HCT116 (cell line): ENCODE data around the gene KIAA1614. TPM values are rescaled to one million over a fixed set of nuclear protein-coding genes. Genes with fewer than 3 reads are reported as not detected.

ENCODE experiments used
- ATAC-seq: fragments of 200-7000 bp; cut with Tn5 transposase; 2 replicates; pipeline ENCODE4 v1.9.1; 2020; ENCODE audit warnings: mild to moderate bottlenecking, moderate library complexity
- BruUV-seq: library from RNA; stranded (reverse); fragments of 400-500 nt; replicated peaks from 2 replicates; lab custom pipeline; 2021; lab: Mats Ljungman, UMichigan
- CTCF ChIA-PET: fragments of 300-600 bp; sonication (Branson Sonifier 250); formaldehyde crosslinking; loops from one replicate; lab custom pipeline; 2021; ENCODE audit warnings: antibody characterized with exemption; lab: Charles Lee
- POLR2A ChIA-PET: fragments of 300-600, 350-600 bp; sonication (Branson Sonifier 250); formaldehyde crosslinking; loops from one replicate; lab custom pipeline; 2021; ENCODE audit warnings: antibody characterized with exemption; lab: Charles Lee
- RAD21 ChIA-PET, 2 experiments: fragments of 300-600 bp; sonication (Branson Sonifier 250); formaldehyde crosslinking; loops; one replicate each; lab custom pipeline; 2023; ENCODE audit warnings: low total read pairs in 2 of 2; ENCODE audit not compliant: uncharacterized antibody in 2 of 2, unreplicated experiment in 2 of 2, low non-redundant PET in 1 of 2; lab: Charles Lee
- DNase-seq: peaks from one replicate; pipeline ENCODE4 v3.0.0-alpha.2; 2010; ENCODE audit warnings: low read depth, low spot score
- H2AFZ ChIP-seq: fragments of 200-600 bp; shearing (Covaris generic), sonication (generic); 2 replicates; pipeline ENCODE4 v1.6.1; 2017; ENCODE audit warnings: low read depth, mixed run types, mixed read lengths, antibody characterized with exemption, low read length; ENCODE audit not compliant: poor library complexity, severe bottlenecking
- H3K27ac ChIP-seq: 2 replicates; pipeline ENCODE4 v1.5.1; 2012; ENCODE audit warnings: low read depth, low read length
- H3K27me3 ChIP-seq: fragments of 200-600 bp; sonication (generic); 2 replicates; pipeline ENCODE4 v1.6.1; 2016; ENCODE audit warnings: mixed run types, low read length, mixed read lengths; ENCODE audit not compliant: insufficient read depth
- H3K36me3 ChIP-seq, 2 experiments: fragments of 200-500 bp in 1 of 2; fragments of 200-600 bp in 1 of 2; sonication (Bioruptor generic) in 1 of 2; sonication (generic) in 1 of 2; 2 replicates each; pipeline versions ENCODE4 v1.5.1 to v1.6.1; 2014 to 2016; ENCODE audit warnings: low read length in 2 of 2, inconsistent platforms in 1 of 2, mixed read lengths in 1 of 2, mixed run types in 1 of 2; ENCODE audit not compliant: insufficient read depth in 2 of 2, control insufficient read depth in 1 of 2
- H3K4me1 ChIP-seq, 2 experiments: fragments of 200-600 bp in 1 of 2; sonication (generic) in 1 of 2; 2 replicates each; pipeline versions ENCODE4 v1.5.1 to v1.6.1; 2012 to 2017; ENCODE audit warnings: low read length in 2 of 2, inconsistent platforms in 1 of 2, mild to moderate bottlenecking in 1 of 2, mixed read lengths in 1 of 2, mixed run types in 1 of 2, moderate library complexity in 1 of 2; ENCODE audit not compliant: insufficient read depth in 2 of 2, control insufficient read depth in 1 of 2
- H3K4me2 ChIP-seq: fragments of 200-600 bp; sonication (generic); 2 replicates; pipeline ENCODE4 v1.6.1; 2017; ENCODE audit warnings: mixed run types, low read length, mixed read lengths
- H3K4me3 ChIP-seq, 2 experiments: fragments of 200-600 bp in 1 of 2; sonication (generic) in 1 of 2; replicated peaks in 1 of 2; 2 replicates each; pipeline ENCODE4 v1.5.1; 2011 to 2016; ENCODE audit warnings: low read length in 2 of 2, control low read depth in 1 of 2, low read depth in 1 of 2, mild to moderate bottlenecking in 1 of 2, mixed read lengths in 1 of 2, mixed run types in 1 of 2
- H3K79me2 ChIP-seq: fragments of 200-600 bp; sonication (generic); 2 replicates; pipeline ENCODE4 v1.6.1; 2017; ENCODE audit warnings: mild to moderate bottlenecking, mixed run types, low read length, moderate library complexity, mixed read lengths; ENCODE audit not compliant: insufficient read depth
- H3K9ac ChIP-seq: fragments of 200-600 bp; sonication (generic); 2 replicates; pipeline ENCODE4 v1.6.1; 2016; ENCODE audit warnings: low read length, mixed read lengths
- H3K9me2 ChIP-seq: fragments of 200-600 bp; sonication (generic), shearing (Covaris generic); 2 replicates; pipeline ENCODE4 v1.6.1; 2017; ENCODE audit warnings: mixed run types, mild to moderate bottlenecking, moderate library complexity; ENCODE audit not compliant: insufficient read depth
- H3K9me3 ChIP-seq, 2 experiments: fragments of 200-500 bp in 1 of 2; fragments of 200-600 bp in 1 of 2; sonication (Bioruptor generic) in 1 of 2; sonication (generic) in 1 of 2; 2 replicates each; pipeline ENCODE4 v1.6.1; 2014 to 2017; ENCODE audit warnings: low read length in 2 of 2, mixed read lengths in 2 of 2, inconsistent platforms in 1 of 2, low read depth in 1 of 2, mild to moderate bottlenecking in 1 of 2, mixed run types in 1 of 2, moderate library complexity in 1 of 2; ENCODE audit not compliant: control insufficient read depth in 1 of 2, insufficient read depth in 1 of 2
- H4K20me1 ChIP-seq: fragments of 200-600 bp; sonication (generic), shearing (Covaris generic); 2 replicates; pipeline ENCODE4 v1.6.1; 2017; ENCODE audit warnings: mixed run types, mild to moderate bottlenecking, moderate library complexity; ENCODE audit not compliant: insufficient read depth
- ATF3 ChIP-seq: IDR thresholded peaks from 2 replicates; pipeline ENCODE4 v1.6.1; 2012
- CBX3 ChIP-seq: IDR thresholded peaks from 2 replicates; pipeline ENCODE4 v1.6.1; 2012; ENCODE audit warnings: low read depth
- EZH2 ChIP-seq: fragments of 200-600 bp; sonication (generic); IDR thresholded peaks from 2 replicates; pipeline ENCODE4 v1.6.1; 2017; ENCODE audit warnings: antibody characterized with exemption, mixed run types
- EZH2phosphoT487 ChIP-seq: fragments of 200-600 bp; IDR thresholded peaks from 2 replicates; pipeline ENCODE4 v1.6.1; 2018; ENCODE audit warnings: antibody characterized with exemption, borderline replicate concordance
- REST ChIP-seq: IDR thresholded peaks from 2 replicates; pipeline ENCODE4 v1.6.1; 2012; ENCODE audit warnings: low read depth
- SIN3A ChIP-seq: IDR thresholded peaks from 2 replicates; pipeline ENCODE4 v1.6.1; 2012; ENCODE audit warnings: low read depth
- SP1 ChIP-seq: IDR thresholded peaks from 2 replicates; pipeline ENCODE4 v1.6.1; 2012; ENCODE audit warnings: low read depth
- SRF ChIP-seq: IDR thresholded peaks from 2 replicates; pipeline ENCODE4 v1.6.1; 2012; ENCODE audit warnings: low read depth
- TCF7L2 ChIP-seq: IDR thresholded peaks from 2 replicates; pipeline ENCODE4 v1.7.0; 2011; ENCODE audit warnings: borderline replicate concordance, inconsistent platforms; ENCODE audit not compliant: insufficient read depth, insufficient read length; ENCODE audit errors: extremely low read depth
- ZFX ChIP-seq: fragments of 450-650 bp; IDR thresholded peaks from 2 replicates; pipeline ENCODE4 v1.6.1; 2017
- intact Hi-C: fragments of 100-400 bp; cut with micrococcal nuclease; formaldehyde crosslinking; loops from 2 replicates; pipeline ENCODE4 v1.10.0; 2022
- total RNA-seq: library from RNA; stranded (reverse); gene quantifications from one replicate; pipeline ENCODE4 v1.2.1, GENCODE V29; 2021; ENCODE audit not compliant: unreplicated experiment
- TF ChIP-seq, protein P1 (sequence below), 3 experiments: fragments of 200-600 bp in 1 of 3; sonication (generic) in 1 of 3; IDR thresholded peaks in 2 of 3; conservative IDR thresholded peaks in 1 of 3; 2 replicates each; pipeline ENCODE4 v1.5.1; 2012 to 2017; ENCODE audit warnings: low read depth in 2 of 3, low read length in 2 of 3, antibody characterized with exemption in 1 of 3, borderline replicate concordance in 1 of 3, control low read depth in 1 of 3, mild to moderate bottlenecking in 1 of 3, mixed read lengths in 1 of 3, mixed run types in 1 of 3, moderate library complexity in 1 of 3; ENCODE audit not compliant: insufficient read depth in 1 of 3
- TF ChIP-seq, protein P2 (sequence below): IDR thresholded peaks from 2 replicates; pipeline ENCODE4 v1.6.1; 2011; ENCODE audit warnings: mild to moderate bottlenecking, low read length, moderate library complexity; ENCODE audit not compliant: insufficient replicate concordance; ENCODE audit errors: extremely low read depth

The KIAA1614 gene
- total RNA-seq, 1 experiment from 2014 or later, result 0.25 TPM

DNA sequence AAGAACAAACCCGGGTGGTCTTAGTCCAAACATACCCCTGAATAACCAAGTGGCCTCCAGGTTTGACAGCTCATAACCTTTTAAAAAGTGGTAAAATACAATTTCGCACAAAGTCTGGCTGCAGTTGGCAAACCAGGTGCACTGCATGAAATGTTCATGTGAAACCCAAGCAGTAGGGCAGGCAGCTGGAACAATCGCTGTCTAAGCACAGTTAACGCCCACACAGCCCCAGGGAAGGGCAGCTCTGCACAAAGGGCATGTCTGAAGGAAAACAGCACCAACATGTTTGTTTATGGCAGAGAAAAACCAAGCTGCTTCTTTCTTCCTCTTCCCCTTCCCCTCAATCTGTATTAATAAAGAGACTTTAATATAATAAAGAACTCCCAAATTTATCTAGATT, 49.5 kb downstream of the KIAA1614 start:
- Histone ChIP-seq H3K9me3 (no peaks in the 10 kb centered on the region), H3K4me2 (no peak overlapping the region), H3K4me3 (no peak overlapping the region), H3K79me2 (no peaks in the 10 kb centered on the region), H3K36me3 (no peaks in the 10 kb centered on the region), H2AFZ (no peak overlapping the region), H3K4me1 (no peaks in the 10 kb centered on the region), H3K9ac (no peak overlapping the region), H3K27ac (no peak overlapping the region), H3K9me2 (no peaks in the 10 kb centered on the region), H3K27me3 (no peaks in the 10 kb centered on the region), H4K20me1 (no peaks in the 10 kb centered on the region)
- no peak for DNase-seq
- ChIA-PET CTCF (no interaction called here), RAD21 (no interaction called here), POLR2A (no interaction called here)
- intact Hi-C loops, result no loop called here
- BruUV-seq, result no TSS peak
- ATAC-seq, result no peak
- TF ChIP-seq EZH2, result no peak
- TF ChIP-seq EZH2phosphoT487, result no peak
- no peak for TF ChIP-seq SP1
- TF ChIP-seq SIN3A, result no peak
- no peak for TF ChIP-seq SRF
- TF ChIP-seq ATF3, result no peak
- TF ChIP-seq, protein P1, sequence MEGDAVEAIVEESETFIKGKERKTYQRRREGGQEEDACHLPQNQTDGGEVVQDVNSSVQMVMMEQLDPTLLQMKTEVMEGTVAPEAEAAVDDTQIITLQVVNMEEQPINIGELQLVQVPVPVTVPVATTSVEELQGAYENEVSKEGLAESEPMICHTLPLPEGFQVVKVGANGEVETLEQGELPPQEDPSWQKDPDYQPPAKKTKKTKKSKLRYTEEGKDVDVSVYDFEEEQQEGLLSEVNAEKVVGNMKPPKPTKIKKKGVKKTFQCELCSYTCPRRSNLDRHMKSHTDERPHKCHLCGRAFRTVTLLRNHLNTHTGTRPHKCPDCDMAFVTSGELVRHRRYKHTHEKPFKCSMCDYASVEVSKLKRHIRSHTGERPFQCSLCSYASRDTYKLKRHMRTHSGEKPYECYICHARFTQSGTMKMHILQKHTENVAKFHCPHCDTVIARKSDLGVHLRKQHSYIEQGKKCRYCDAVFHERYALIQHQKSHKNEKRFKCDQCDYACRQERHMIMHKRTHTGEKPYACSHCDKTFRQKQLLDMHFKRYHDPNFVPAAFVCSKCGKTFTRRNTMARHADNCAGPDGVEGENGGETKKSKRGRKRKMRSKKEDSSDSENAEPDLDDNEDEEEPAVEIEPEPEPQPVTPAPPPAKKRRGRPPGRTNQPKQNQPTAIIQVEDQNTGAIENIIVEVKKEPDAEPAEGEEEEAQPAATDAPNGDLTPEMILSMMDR (IDR thresholded peaks at IDR 0.05 in 2 of 3, conservative IDR thresholded peaks at IDR 0.05 in 1 of 3; ENCODE audit: borderline replicate concordance in 1 of 3, insufficient read depth in 1 of 3, low read depth in 2 of 3, low read length in 2 of 3), result no peak
- TF ChIP-seq ZFX, result no peak
- no peak for TF ChIP-seq TCF7L2

- Histone ChIP-seq H3K36me3 (no peaks in the 10 kb centered on the region), H3K4me3 (no peak overlapping the region), H3K79me2 (no peaks in the 10 kb centered on the region), H3K27ac (no peak overlapping the region), H4K20me1 (no peaks in the 10 kb centered on the region), H3K9me2 (no peaks in the 10 kb centered on the region), H2AFZ (no peak overlapping the region), H3K9ac (no peak overlapping the region), H3K4me1 (no peaks in the 10 kb centered on the region), H3K9me3 (no peaks in the 10 kb centered on the region), H3K4me2 (no peak overlapping the region), H3K27me3 (no peaks in the 10 kb centered on the region)
- ATAC-seq (no peak), DNase-seq (no peak)
- CTCF ChIA-PET, result no interaction called here
- BruUV-seq, result no TSS peak
- RAD21 ChIA-PET, result no interaction called here
- intact Hi-C loops, result no loop called here
- POLR2A ChIA-PET, result no interaction called here
- no peak for TF ChIP-seq ATF3
- TF ChIP-seq EZH2phosphoT487, result no peak
- TF ChIP-seq, protein P2, sequence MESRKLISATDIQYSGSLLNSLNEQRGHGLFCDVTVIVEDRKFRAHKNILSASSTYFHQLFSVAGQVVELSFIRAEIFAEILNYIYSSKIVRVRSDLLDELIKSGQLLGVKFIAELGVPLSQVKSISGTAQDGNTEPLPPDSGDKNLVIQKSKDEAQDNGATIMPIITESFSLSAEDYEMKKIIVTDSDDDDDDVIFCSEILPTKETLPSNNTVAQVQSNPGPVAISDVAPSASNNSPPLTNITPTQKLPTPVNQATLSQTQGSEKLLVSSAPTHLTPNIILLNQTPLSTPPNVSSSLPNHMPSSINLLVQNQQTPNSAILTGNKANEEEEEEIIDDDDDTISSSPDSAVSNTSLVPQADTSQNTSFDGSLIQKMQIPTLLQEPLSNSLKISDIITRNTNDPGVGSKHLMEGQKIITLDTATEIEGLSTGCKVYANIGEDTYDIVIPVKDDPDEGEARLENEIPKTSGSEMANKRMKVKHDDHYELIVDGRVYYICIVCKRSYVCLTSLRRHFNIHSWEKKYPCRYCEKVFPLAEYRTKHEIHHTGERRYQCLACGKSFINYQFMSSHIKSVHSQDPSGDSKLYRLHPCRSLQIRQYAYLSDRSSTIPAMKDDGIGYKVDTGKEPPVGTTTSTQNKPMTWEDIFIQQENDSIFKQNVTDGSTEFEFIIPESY, result no peak
- no peak for TF ChIP-seq CBX3
- no peak for TF ChIP-seq SRF
- TF ChIP-seq REST, result no peak
These were observed 51.4 kb downstream of the KIAA1614 start for GRCh38 chr1:180964056-180964455.
